ENCODE measurements around the gene PGBD1.

DNA sequence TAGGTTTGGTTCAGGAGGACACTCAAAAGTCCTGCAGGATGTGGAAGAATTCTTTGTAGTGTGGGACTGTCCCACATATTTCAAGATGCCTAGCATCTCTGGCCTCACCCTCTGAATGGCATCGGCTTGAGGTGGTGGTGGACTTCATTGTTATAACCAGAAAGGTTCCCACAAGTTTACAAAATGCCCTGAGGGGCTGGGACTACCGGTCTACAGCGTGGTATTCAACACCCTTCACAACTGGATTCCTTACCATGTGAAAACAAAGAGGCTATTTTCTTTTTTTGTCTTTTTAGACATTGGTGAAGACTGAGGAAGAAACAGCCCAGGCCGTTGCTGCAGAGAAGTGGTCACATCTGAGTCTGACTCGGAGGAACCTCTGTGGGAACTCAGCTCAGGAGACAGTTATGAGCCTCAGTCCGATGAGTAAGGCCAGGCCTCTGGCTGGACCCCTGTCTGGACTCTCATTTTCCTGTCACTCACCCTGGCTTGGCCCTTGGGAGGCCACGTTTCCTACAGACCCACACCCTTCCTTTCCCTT is 15.2 kb downstream of the PGBD1 start:
- TF ChIP-seq, protein P1, sequence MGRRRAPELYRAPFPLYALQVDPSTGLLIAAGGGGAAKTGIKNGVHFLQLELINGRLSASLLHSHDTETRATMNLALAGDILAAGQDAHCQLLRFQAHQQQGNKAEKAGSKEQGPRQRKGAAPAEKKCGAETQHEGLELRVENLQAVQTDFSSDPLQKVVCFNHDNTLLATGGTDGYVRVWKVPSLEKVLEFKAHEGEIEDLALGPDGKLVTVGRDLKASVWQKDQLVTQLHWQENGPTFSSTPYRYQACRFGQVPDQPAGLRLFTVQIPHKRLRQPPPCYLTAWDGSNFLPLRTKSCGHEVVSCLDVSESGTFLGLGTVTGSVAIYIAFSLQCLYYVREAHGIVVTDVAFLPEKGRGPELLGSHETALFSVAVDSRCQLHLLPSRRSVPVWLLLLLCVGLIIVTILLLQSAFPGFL (CRISPR knock-in tag; IDR thresholded peaks at IDR 0.05): no peak
- no peak for TF ChIP-seq NFIC (IDR thresholded peaks at IDR 0.05; ENCODE audit: low read length)
- TF ChIP-seq, protein P2, sequence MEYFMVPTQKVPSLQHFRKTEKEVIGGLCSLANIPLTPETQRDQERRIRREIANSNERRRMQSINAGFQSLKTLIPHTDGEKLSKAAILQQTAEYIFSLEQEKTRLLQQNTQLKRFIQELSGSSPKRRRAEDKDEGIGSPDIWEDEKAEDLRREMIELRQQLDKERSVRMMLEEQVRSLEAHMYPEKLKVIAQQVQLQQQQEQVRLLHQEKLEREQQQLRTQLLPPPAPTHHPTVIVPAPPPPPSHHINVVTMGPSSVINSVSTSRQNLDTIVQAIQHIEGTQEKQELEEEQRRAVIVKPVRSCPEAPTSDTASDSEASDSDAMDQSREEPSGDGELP (IDR thresholded peaks at IDR 0.05; ENCODE audit: borderline replicate concordance, low read depth): no peak

Data from HepG2 (cell line).